ENCODE measurements around the gene DOCK7. TPM values are rescaled to one million over a fixed set of nuclear protein-coding genes. Genes with fewer than 3 reads are reported as not detected.

DOCK7 gene
- total RNA-seq, 1 donor from 2014 or later = 10.2 TPM

DNA sequence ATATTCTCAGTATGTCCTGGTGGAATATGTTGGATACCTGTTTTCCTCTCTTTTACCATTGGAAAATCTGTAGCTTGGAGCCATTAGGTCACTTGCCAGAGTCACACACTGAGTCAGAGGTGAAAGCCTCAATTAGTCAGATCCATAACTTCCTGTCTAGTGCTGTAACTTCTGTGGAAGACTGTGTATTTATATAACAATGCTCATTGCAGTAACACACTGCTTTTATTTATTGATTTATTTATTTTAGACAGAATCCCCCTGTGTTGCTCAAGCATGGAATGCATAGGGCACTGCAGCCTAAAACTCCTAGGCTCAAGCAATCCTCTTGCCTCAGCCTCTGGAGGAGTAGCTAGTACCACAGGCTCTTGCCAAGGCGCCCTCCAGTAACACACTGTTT lies 1.3 kb upstream of the DOCK7 start:
- Histone ChIP-seq H3K4me3 (peak overlapping the region; percentile 94), H3K36me3 (no peaks in the 10 kb centered on the region), H3K27me3 (ENCODE audit: low read depth) (peaks cover 4% of the 10 kb centered on the region), H3K4me1 (peaks cover 63% of the 10 kb centered on the region), H3K9me3 (replicated peaks) (no peaks in the 10 kb centered on the region), H3K27ac (replicated peaks) (peak overlapping the region; percentile 64)
- TF ChIP-seq, protein P1, sequence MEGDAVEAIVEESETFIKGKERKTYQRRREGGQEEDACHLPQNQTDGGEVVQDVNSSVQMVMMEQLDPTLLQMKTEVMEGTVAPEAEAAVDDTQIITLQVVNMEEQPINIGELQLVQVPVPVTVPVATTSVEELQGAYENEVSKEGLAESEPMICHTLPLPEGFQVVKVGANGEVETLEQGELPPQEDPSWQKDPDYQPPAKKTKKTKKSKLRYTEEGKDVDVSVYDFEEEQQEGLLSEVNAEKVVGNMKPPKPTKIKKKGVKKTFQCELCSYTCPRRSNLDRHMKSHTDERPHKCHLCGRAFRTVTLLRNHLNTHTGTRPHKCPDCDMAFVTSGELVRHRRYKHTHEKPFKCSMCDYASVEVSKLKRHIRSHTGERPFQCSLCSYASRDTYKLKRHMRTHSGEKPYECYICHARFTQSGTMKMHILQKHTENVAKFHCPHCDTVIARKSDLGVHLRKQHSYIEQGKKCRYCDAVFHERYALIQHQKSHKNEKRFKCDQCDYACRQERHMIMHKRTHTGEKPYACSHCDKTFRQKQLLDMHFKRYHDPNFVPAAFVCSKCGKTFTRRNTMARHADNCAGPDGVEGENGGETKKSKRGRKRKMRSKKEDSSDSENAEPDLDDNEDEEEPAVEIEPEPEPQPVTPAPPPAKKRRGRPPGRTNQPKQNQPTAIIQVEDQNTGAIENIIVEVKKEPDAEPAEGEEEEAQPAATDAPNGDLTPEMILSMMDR (IDR thresholded peaks at IDR 0.05; ENCODE audit: borderline replicate concordance) = no peak
- intact Hi-C loops (cut with micrococcal nuclease) = no loop called here
- no peak for DNase-seq

DNA sequence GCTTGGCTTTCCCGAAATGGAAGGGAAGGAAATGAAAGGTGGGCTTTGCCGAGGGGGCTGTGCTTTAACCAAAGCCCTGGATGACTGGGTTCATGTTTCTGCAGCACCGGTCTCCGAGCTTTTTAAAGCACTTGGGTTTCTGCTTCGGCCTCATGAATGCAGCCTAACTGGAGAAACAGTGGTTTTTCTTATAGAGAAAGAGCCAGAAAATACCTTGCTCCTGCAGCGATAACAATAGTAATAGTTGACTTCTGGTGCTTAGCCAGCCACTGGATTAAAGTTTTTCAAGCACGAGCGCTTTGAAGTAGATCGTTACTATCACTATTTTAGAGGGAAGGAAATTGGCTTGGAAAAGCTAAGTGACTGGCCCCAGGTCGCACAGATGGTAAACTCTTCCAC lies 500 bp upstream of the DOCK7 start:
- H3K36me3 ChIP-seq = no peaks in the 10 kb centered on the region
- intact Hi-C loops (cut with micrococcal nuclease) = no loop called here
- no peaks in the 10 kb centered on the region for H3K9me3 ChIP-seq (replicated peaks)
- peaks cover 67% of the 10 kb centered on the region for H3K4me1 ChIP-seq
- H3K27ac ChIP-seq (replicated peaks) = peak overlapping the region; percentile 85
- peak overlapping the region; percentile 94 for H3K4me3 ChIP-seq
- no peaks in the 10 kb centered on the region for H3K27me3 ChIP-seq (ENCODE audit: low read depth)
- TF ChIP-seq, protein P1 (IDR thresholded peaks at IDR 0.05; ENCODE audit: borderline replicate concordance) = no peak
- no peak for DNase-seq

DNA sequence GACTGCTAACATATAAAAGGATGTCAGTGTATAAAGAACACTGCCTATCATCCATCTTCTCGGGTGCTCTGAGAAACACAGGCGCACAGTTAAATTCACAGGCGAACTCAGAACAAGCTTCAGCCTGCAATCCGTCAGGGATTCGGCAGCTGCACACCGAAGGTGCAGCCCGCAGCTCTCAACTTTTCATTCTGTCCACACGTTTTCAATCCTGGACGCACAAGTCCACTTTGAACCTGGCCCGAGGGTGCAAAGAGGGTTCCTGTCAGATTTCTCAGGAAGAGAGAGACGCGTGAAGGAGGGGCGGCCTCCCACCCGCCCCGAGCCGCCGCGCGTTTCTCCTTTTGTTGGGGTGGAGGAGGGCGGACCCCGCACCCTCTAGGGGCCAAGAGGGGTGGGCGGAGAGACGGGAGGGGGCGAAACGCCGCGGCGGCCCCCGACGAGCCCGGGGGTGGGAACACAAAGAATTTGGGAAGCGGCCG lies 724 bp downstream of the DOCK7 start:
- peak; percentile 32 for DNase-seq
- TF ChIP-seq, protein P1 (IDR thresholded peaks at IDR 0.05; ENCODE audit: borderline replicate concordance) = no peak
- Histone ChIP-seq H3K9me3 (replicated peaks) (no peaks in the 10 kb centered on the region), H3K36me3 (no peaks in the 10 kb centered on the region), H3K4me3 (peak overlapping the region; percentile 94), H3K27me3 (ENCODE audit: low read depth) (no peaks in the 10 kb centered on the region), H3K4me1 (peaks cover 68% of the 10 kb centered on the region), H3K27ac (replicated peaks) (peak overlapping the region; percentile 85)
- intact Hi-C loops (cut with micrococcal nuclease) = no loop called here

DNA sequence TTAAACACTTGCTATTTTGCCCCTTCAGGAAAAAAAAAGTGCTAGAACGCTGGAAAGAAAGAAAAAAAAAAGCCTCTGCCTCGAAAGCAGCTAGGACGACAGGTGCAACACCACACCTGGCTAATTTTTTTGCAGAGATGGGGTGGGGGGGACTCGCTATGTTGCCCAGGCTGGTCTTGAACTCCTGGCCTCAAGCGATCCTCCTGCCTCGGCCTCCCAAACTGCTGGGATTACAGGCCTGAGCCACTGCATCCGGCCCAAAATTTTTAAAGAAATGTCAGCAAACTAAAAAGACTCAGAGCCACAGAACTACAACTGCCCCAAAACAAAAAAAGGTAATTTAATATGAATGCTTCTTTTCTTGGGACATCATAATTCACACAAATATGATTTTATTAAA lies 1.4 kb downstream of the DOCK7 start:
- Histone ChIP-seq H3K4me1 (peaks cover 69% of the 10 kb centered on the region), H3K27ac (replicated peaks) (peak overlapping the region; percentile 85), H3K4me3 (peak overlapping the region; percentile 94)

DNA sequence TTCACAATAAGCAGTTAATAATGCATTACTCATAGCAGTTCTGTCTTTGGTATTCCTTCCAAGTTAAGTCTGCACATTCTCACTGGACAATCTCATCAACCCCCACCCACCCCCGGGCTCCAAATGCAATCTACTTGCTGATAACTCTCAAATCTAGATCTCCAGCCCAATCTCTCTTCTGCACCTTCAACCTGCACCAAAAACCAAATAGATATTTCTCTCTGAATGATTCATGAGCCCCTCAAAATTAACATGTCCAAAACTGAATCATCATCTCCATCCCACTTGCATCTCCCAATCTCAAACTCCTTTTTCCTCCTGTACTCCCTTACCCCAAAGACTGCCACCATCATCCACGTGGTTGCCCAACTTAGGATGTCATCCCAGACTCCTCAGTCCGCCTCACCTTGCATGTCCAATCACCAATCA lies 2.7 kb downstream of the DOCK7 start:
- H3K9me3 ChIP-seq (replicated peaks) = no peaks in the 10 kb centered on the region
- H3K4me1 ChIP-seq = peaks cover 57% of the 10 kb centered on the region
- H3K27ac ChIP-seq (replicated peaks) = no peak overlapping the region
- H3K27me3 ChIP-seq (ENCODE audit: low read depth) = no peaks in the 10 kb centered on the region
- H3K36me3 ChIP-seq = no peaks in the 10 kb centered on the region
- DNase-seq = no peak
- intact Hi-C loops (cut with micrococcal nuclease) = no loop called here
- H3K4me3 ChIP-seq = no peak overlapping the region
- TF ChIP-seq, protein P1 (IDR thresholded peaks at IDR 0.05; ENCODE audit: borderline replicate concordance) = no peak

More for the DNA sequence above, 1.4 kb downstream of the DOCK7 start:
- no peak for DNase-seq
- no peaks in the 10 kb centered on the region for H3K9me3 ChIP-seq (replicated peaks)
- TF ChIP-seq, protein P1 (IDR thresholded peaks at IDR 0.05; ENCODE audit: borderline replicate concordance) = no peak
- no peaks in the 10 kb centered on the region for H3K27me3 ChIP-seq (ENCODE audit: low read depth)
- intact Hi-C loops (cut with micrococcal nuclease) = no loop called here
- H3K36me3 ChIP-seq = no peaks in the 10 kb centered on the region

Data from left ventricle myocardium inferior (tissue), 1 donor.